GM19463 (cell line): ENCODE results near the gene GNL3.
"Not testable (repeated sequence)": the region's sequence is repeated elsewhere in the genome, so short reads cannot be mapped to it uniquely, and the experiment has no call there.

Experiments
- ATAC-seq: cut with Tn5 transposase; IDR thresholded peaks from one replicate; pipeline ENCODE4 v1.9.1; 2021; ENCODE audit warnings: mild to moderate bottlenecking, moderate library complexity; ENCODE audit not compliant: unreplicated experiment

GNL3 gene

GRCh38 chr3:52715714-52716305 is 30.0 kb downstream of the GNL3 start:
- no peak for ATAC-seq

- no peak for ATAC-seq
Observed at GRCh38 chr3:52719618-52720017, 33.8 kb downstream of the GNL3 start.

DNA sequence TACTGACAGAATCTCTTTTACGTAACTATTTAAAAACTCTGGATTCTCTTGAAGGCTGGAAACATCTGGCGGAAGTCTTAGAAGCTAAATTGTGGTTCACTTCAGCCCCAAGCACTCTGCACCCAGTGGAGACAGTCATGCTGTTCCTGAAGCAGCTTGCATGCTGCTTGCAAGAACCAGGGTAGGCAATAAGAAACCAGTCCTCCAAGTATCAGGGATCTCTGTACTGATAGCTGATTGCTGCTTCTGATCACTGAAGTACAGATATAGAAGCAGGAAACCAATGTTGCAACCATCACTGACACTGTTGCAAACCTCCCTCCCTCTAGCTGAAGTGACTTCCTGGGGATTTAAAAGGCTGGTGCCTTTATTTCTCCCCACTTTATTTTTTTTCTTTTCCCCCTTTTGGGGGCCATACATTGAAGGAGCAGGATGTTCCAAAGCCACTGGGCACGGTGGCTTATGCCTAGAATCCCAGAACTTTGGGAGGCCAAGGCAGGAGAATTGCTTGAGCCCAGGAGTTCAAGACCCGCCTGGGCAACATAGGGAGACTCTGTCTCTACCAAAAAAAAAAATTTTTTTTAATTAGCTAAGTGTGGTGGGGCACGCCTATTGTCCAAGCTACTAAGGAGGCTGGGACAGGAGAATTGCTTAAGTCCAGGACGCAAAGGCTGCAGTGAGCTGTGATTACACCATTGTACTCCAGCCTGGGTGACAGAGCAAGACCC is 35.3 kb downstream of the GNL3 start:
- no peak for ATAC-seq

GRCh38 chr3:52721730-52722008 is 35.8 kb downstream of the GNL3 start:
- no peak for ATAC-seq

DNA sequence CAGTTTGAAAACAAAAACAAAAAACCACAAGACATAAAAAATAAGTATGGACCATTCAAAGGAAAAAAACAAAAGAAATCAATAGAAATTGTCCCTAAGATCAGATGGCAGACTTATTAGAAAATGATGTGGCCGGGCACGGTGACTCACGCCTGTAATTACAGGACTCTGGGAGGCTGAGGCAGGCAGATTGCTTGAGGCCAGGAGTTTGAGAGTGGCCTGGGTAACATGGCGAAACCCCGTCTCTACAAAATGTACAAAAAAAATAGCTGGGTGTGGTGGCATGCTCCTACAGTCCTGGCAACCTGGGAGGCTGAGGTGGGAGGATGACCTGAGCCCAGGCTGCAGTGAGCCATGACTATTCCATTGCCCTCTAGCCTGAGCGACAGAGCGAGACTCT is 36.7 kb downstream of the GNL3 start:
- no peak for ATAC-seq

GRCh38 chr3:52723935-52724334 is 38.1 kb downstream of the GNL3 start:
- ATAC-seq: no peak

DNA sequence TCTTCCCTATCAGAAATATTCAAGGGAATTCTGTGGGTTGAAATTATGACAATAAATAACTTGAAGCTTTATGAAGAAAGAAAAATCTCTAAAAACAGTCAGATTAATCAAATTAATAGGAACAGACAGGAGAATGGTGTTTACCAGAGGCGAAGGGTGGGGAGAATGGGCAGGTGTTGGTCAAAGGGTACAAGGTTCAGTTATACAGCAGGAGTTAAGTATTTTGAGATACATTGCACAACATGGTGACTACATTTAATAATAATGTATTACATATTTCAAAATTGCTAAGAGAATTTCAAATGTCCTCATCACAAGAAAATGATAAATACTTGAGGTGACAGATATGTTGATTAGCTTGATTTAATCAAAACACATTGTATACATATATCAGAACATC is 38.7 kb downstream of the GNL3 start:
- no peak for ATAC-seq

- ATAC-seq: not testable (repeated sequence)
Observed at GRCh38 chr3:52728753-52729152, 42.9 kb downstream of the GNL3 start.

DNA sequence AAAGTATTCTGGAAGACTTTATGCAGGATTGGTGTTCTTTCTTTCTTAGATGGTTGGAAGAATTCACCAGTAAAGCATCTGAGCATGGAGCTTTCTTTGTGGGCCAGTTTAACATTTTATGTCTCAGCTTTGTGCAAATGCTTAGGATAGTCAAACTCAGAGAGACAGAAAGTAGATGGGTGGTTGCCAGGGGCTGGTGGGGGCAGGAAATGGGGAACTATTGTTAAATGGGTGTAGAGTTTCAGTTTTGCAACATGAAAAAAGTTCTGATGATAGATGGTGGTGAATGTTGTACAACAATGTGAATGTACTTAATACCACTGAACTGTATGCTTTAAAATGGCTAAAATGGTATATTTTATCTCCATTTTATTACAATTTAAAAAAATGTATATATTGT is 44.8 kb downstream of the GNL3 start:
- ATAC-seq: no peak

- ATAC-seq: no peak
Observed at GRCh38 chr3:52731590-52731989, 45.8 kb downstream of the GNL3 start.

DNA sequence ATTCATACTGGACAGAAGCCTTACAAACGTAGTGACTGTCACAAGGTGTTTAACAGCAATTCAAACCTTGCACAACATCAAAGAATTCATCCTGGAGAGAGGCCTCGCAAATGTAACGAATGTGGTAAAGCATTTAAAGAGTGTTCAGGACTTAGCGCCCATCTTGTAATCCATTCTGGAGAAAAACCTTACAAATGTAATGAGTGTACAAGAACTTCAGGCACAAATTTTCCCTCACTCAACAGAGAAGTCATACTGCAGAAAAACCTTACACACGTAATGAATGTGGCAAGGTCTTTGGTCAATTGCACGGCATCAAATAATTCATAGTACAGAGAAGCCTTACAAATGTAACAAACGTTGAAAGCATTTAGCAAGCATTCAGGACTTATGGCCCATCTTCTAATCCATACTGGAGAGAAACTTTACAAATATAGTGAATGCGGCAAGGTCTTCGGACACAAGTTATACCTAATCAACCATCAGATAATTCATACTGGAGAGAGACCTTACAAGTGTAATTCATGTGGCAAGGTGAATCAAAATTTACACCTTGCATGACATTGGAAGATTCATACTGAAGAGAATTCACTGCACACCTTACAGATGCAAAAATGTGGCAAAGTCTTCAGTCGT is 47.5 kb downstream of the GNL3 start:
- no peak for ATAC-seq

DNA sequence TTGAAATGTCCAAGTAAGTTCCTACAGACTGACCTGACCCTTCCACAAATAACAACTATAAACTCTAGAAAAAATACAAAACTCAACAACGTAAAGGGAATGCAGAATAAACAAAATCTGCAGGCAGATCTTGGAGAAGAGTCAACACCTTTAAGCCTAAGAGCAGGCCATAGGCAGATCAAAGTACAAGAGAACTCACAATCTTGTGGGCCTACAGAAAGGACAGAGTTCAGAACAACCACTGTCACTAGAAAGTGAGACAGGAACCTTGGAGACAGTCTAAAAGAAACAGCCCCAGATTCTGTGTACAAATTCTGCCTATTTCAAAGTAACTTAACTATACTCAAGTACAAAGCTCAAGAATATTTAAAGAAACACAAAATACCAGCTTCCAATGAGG is 53.9 kb downstream of the GNL3 start:
- no peak for ATAC-seq

DNA sequence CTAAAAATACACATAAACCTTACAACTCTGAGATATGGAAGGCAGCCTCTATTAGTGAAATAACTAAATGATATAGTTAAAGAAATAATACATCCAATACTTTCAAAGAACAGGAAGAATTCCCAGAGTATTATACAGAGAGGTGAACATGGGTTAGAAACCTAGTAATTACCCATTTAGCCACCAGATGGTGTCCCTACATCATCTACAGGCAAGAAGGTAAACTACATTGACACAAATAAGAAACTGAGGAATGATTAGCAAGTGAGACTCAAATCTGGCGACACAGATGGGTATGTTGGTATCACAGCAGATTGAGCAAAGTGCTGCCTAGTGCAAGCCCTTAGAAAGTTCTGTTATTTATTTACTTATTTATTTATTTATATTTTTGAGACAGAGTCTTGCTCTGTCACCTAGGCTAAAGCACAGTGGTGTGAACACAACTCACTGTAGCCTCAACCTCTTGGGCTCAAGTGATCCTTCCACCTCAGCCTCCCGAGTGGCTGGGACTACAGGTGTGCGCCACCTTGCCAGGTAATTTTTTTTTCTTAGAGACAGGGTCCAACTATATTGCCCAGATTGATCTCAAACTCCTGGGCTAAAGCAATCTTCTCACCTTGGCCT is 56.7 kb downstream of the GNL3 start:
- ATAC-seq: no peak

GRCh38 chr3:52743152-52743551 is 57.3 kb downstream of the GNL3 start:
- ATAC-seq: no peak

DNA sequence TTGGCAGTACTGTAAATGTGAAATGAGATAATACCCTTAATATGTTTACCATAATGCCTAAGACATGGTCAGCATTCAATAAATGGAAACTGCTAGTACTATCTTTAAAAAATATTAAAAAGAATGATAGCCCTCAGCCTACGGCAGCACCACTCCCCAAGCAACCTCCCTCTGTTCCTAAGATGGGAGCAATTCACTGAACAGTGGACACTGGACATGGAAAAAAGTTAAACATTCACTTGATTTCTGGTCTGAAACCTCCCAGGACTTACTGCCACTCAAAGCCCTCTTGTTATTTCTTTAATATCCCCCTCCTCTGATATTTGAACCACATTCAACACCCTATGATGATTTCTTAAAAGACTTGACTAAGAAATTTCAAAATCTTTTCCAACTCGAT is 57.9 kb downstream of the GNL3 start:
- no peak for ATAC-seq
